ENCODE results near the gene SYT1.

DNA sequence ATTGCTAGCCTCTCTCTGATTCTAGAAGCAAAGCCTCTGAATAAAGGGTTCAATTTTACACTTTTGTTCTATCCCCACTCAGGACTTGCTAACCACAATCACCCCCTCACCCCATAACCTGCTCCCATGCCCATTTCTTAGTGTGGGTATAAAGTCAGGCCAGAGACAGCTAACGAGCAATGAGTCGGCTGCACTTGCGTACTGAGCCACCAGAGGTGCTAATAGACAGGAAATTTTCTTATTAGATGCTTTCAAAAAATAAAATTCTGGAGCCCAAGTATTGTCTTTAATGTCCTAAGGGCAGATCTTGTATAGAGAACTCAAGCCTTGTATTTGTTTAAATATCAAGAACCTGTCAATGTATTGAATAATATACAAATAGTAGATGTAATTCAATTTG lies 256.9 kb downstream of the SYT1 start:
- TF ChIP-seq CTCF (IDR thresholded peaks at IDR 0.05; ENCODE audit: low read depth, low read length, missing input control), result no peak
- no peak for TF ChIP-seq HNF4G (IDR thresholded peaks at IDR 0.05)
- TF ChIP-seq, protein P1, sequence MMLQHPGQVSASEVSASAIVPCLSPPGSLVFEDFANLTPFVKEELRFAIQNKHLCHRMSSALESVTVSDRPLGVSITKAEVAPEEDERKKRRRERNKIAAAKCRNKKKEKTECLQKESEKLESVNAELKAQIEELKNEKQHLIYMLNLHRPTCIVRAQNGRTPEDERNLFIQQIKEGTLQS (IDR thresholded peaks at IDR 0.05), result no peak
- TF ChIP-seq RAD21 (IDR thresholded peaks at IDR 0.05), result no peak
- TF ChIP-seq YY1 (IDR thresholded peaks at IDR 0.05), result no peak
- no peak for TF ChIP-seq JUND (IDR thresholded peaks at IDR 0.05)
- no peak for TF ChIP-seq TAF1 (conservative IDR thresholded peaks at IDR 0.05)
- no peak for TF ChIP-seq MAX (IDR thresholded peaks at IDR 0.05)
- TF ChIP-seq, protein P2, sequence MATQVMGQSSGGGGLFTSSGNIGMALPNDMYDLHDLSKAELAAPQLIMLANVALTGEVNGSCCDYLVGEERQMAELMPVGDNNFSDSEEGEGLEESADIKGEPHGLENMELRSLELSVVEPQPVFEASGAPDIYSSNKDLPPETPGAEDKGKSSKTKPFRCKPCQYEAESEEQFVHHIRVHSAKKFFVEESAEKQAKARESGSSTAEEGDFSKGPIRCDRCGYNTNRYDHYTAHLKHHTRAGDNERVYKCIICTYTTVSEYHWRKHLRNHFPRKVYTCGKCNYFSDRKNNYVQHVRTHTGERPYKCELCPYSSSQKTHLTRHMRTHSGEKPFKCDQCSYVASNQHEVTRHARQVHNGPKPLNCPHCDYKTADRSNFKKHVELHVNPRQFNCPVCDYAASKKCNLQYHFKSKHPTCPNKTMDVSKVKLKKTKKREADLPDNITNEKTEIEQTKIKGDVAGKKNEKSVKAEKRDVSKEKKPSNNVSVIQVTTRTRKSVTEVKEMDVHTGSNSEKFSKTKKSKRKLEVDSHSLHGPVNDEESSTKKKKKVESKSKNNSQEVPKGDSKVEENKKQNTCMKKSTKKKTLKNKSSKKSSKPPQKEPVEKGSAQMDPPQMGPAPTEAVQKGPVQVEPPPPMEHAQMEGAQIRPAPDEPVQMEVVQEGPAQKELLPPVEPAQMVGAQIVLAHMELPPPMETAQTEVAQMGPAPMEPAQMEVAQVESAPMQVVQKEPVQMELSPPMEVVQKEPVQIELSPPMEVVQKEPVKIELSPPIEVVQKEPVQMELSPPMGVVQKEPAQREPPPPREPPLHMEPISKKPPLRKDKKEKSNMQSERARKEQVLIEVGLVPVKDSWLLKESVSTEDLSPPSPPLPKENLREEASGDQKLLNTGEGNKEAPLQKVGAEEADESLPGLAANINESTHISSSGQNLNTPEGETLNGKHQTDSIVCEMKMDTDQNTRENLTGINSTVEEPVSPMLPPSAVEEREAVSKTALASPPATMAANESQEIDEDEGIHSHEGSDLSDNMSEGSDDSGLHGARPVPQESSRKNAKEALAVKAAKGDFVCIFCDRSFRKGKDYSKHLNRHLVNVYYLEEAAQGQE (IDR thresholded peaks at IDR 0.05), result no peak
- TF ChIP-seq GABPA (IDR thresholded peaks at IDR 0.05 in 1 of 2, conservative IDR thresholded peaks at IDR 0.05 in 1 of 2), result no peak
- TF ChIP-seq ZBTB33 (IDR thresholded peaks at IDR 0.05), result no peak
- no peak for TF ChIP-seq EGR1 (IDR thresholded peaks at IDR 0.05; ENCODE audit: low read depth in 2 of 2)

Data from liver (tissue), 3 donors.